ENCODE data around the gene PLPPR2.

- TF ChIP-seq CTCF (IDR thresholded peaks at IDR 0.05), result no peak
- TF ChIP-seq POLR2A (IDR thresholded peaks at IDR 0.05), result peak in 1 of 2 donors; percentile 79
Observed at GRCh38 chr19:11375143-11375948, 20.1 kb downstream of the PLPPR2 start.
